SK-N-SH treated with all-trans-retinoic acid at 6 μM for 48 hours (cell line): Measurements from ENCODE around the gene ZNF774.

Experiments used
- ATAC-seq: fragments of 200-7000 bp; cut with Tn5 transposase; 3 replicates; pipeline ENCODE4 v1.9.1; 2020; ENCODE audit warnings: mild to moderate bottlenecking, moderate library complexity
- ARNTL ChIP-seq: fragments of 450-650 bp; formaldehyde crosslinking; IDR thresholded peaks from 2 replicates; pipeline ENCODE4 v1.5.0; 2020; ENCODE audit warnings: low read depth, mild to moderate bottlenecking, moderate library complexity, borderline replicate concordance
- BACH2 ChIP-seq: fragments of 250-450 bp; sonication (Bioruptor Pico); IDR thresholded peaks from 2 replicates; pipeline ENCODE4 v1.9.0; 2021; ENCODE audit warnings: mild to moderate bottlenecking, borderline replicate concordance
- ESRRG ChIP-seq: fragments of 250-450 bp; sonication (Bioruptor Pico); IDR thresholded peaks from 2 replicates; pipeline ENCODE4 v1.6.1; 2021; ENCODE audit warnings: mild to moderate bottlenecking
- GLIS3 ChIP-seq: fragments of 250-450 bp; sonication (Bioruptor Pico); IDR thresholded peaks from 2 replicates; pipeline ENCODE4 v1.5.0; 2020; ENCODE audit warnings: mild to moderate bottlenecking, moderate library complexity
- OSR1 ChIP-seq: fragments of 250-450 bp; sonication (Bioruptor Pico); IDR thresholded peaks from 2 replicates; pipeline ENCODE4 v1.8.0; 2022; ENCODE audit warnings: moderate library complexity, mild to moderate bottlenecking, inconsistent platforms
- PPARA ChIP-seq: fragments of 250-450 bp; sonication (Bioruptor Pico); IDR thresholded peaks from 2 replicates; pipeline ENCODE4 v1.5.0; 2020; ENCODE audit warnings: mild to moderate bottlenecking, borderline replicate concordance
- RARB ChIP-seq: fragments of 250-450 bp; sonication (Bioruptor Pico); IDR thresholded peaks from 2 replicates; pipeline ENCODE4 v1.8.0; 2021; ENCODE audit warnings: mild to moderate bottlenecking, moderate library complexity
- SNAI2 ChIP-seq: fragments of 250-450 bp; sonication (Bioruptor Pico); IDR thresholded peaks from 2 replicates; pipeline ENCODE4 v1.5.0; 2020; ENCODE audit warnings: mild to moderate bottlenecking, moderate library complexity
- TCF4 ChIP-seq: fragments of 250-450 bp; sonication (Bioruptor Pico); IDR thresholded peaks from 2 replicates; pipeline ENCODE4 v1.8.0; 2021; ENCODE audit warnings: mild to moderate bottlenecking, moderate library complexity, borderline replicate concordance
- TOX ChIP-seq: fragments of 250-450 bp; sonication (Bioruptor Pico); IDR thresholded peaks from 2 replicates; pipeline ENCODE4 v1.8.0; 2021; ENCODE audit warnings: mild to moderate bottlenecking, moderate library complexity, borderline replicate concordance
- ZC3H10 ChIP-seq: fragments of 250-450 bp; sonication (Bioruptor Pico); IDR thresholded peaks from 2 replicates; pipeline ENCODE4 v1.5.1; 2021; ENCODE audit warnings: mild to moderate bottlenecking, moderate library complexity
- ZFP3 ChIP-seq: fragments of 250-450 bp; sonication (Bioruptor Pico); IDR thresholded peaks from 2 replicates; pipeline ENCODE4 v1.5.0; 2020; ENCODE audit warnings: mild to moderate bottlenecking, moderate library complexity
- ZFP30 ChIP-seq: fragments of 450-650 bp; formaldehyde crosslinking; IDR thresholded peaks from 2 replicates; pipeline ENCODE4 v1.5.0; 2022; ENCODE audit warnings: mild to moderate bottlenecking, moderate library complexity
- ZNF565 ChIP-seq: fragments of 450-650 bp; formaldehyde crosslinking; conservative IDR thresholded peaks from 2 replicates; pipeline ENCODE4 v1.5.0; 2020; ENCODE audit warnings: low read depth, mild to moderate bottlenecking, moderate library complexity
- ZNF70 ChIP-seq: fragments of 450-650 bp; formaldehyde crosslinking; IDR thresholded peaks from 2 replicates; pipeline ENCODE4 v1.5.0; 2020; ENCODE audit warnings: mild to moderate bottlenecking, moderate library complexity
- ZNF8 ChIP-seq: fragments of 450-650 bp; formaldehyde crosslinking; IDR thresholded peaks from 2 replicates; pipeline ENCODE4 v1.5.0; 2020; ENCODE audit warnings: mild to moderate bottlenecking, moderate library complexity
- TF ChIP-seq, protein P1 (sequence below): fragments of 250-450 bp; sonication (Bioruptor Pico); IDR thresholded peaks from 2 replicates; pipeline ENCODE4 v1.5.1; 2020; ENCODE audit warnings: low read depth, mild to moderate bottlenecking, moderate library complexity
- TF ChIP-seq, protein P2 (sequence below): fragments of 250-450 bp; sonication (Bioruptor Pico); IDR thresholded peaks from 2 replicates; pipeline ENCODE4 v1.8.0; 2020; ENCODE audit warnings: mild to moderate bottlenecking, moderate library complexity, borderline replicate concordance
- TF ChIP-seq, protein P3 (sequence below): fragments of 250-450 bp; sonication (Bioruptor Pico); IDR thresholded peaks from 2 replicates; pipeline ENCODE4 v1.5.1; 2021; ENCODE audit warnings: mild to moderate bottlenecking, moderate library complexity

ZNF774 gene

DNA sequence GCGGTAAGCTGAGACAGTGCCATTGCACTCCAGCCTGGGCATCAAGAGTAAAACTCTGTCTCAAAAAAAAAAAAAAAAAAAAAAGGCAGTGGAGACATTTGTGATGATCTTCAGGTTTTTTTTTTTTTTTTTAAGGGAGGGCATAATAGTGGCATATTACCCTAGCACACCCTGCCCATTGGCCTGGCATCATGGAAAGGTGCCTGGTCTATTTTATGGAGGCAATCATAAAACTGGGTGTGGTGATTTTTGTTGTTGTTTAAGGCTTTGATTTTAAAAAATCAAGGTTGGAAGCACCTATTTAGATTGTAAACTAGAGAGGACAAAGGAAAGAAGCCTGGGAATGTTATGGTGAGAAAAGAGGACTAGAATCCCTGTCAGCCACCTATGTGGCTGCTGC lies 42.0 kb downstream of the ZNF774 start:
- TF ChIP-seq, protein P1, sequence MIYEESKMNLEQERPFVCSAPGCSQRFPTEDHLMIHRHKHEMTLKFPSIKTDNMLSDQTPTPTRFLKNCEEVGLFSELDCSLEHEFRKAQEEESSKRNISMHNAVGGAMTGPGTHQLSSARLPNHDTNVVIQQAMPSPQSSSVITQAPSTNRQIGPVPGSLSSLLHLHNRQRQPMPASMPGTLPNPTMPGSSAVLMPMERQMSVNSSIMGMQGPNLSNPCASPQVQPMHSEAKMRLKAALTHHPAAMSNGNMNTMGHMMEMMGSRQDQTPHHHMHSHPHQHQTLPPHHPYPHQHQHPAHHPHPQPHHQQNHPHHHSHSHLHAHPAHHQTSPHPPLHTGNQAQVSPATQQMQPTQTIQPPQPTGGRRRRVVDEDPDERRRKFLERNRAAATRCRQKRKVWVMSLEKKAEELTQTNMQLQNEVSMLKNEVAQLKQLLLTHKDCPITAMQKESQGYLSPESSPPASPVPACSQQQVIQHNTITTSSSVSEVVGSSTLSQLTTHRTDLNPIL: no peak
- TF ChIP-seq, protein P2, sequence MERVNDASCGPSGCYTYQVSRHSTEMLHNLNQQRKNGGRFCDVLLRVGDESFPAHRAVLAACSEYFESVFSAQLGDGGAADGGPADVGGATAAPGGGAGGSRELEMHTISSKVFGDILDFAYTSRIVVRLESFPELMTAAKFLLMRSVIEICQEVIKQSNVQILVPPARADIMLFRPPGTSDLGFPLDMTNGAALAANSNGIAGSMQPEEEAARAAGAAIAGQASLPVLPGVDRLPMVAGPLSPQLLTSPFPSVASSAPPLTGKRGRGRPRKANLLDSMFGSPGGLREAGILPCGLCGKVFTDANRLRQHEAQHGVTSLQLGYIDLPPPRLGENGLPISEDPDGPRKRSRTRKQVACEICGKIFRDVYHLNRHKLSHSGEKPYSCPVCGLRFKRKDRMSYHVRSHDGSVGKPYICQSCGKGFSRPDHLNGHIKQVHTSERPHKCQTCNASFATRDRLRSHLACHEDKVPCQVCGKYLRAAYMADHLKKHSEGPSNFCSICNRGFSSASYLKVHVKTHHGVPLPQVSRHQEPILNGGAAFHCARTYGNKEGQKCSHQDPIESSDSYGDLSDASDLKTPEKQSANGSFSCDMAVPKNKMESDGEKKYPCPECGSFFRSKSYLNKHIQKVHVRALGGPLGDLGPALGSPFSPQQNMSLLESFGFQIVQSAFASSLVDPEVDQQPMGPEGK: no peak
- TF ChIP-seq, protein P3, sequence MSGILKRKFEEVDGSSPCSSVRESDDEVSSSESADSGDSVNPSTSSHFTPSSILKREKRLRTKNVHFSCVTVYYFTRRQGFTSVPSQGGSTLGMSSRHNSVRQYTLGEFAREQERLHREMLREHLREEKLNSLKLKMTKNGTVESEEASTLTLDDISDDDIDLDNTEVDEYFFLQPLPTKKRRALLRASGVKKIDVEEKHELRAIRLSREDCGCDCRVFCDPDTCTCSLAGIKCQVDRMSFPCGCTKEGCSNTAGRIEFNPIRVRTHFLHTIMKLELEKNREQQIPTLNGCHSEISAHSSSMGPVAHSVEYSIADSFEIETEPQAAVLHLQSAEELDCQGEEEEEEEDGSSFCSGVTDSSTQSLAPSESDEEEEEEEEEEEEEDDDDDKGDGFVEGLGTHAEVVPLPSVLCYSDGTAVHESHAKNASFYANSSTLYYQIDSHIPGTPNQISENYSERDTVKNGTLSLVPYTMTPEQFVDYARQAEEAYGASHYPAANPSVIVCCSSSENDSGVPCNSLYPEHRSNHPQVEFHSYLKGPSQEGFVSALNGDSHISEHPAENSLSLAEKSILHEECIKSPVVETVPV (CRISPR knock-in tag): no peak
- TF ChIP-seq ARNTL: no peak
- no peak for TF ChIP-seq TCF4 (CRISPR knock-in tag)
- no peak for TF ChIP-seq TOX (CRISPR knock-in tag)
- no peak for TF ChIP-seq ZNF70 (CRISPR knock-in tag)
- TF ChIP-seq RARB (CRISPR knock-in tag): no peak
- TF ChIP-seq SNAI2 (CRISPR knock-in tag): no peak
- no peak for TF ChIP-seq ZFP30 (CRISPR knock-in tag)
- no peak for TF ChIP-seq ZNF565 (CRISPR knock-in tag)
- TF ChIP-seq GLIS3: no peak
- TF ChIP-seq BACH2: no peak
- ATAC-seq: no peak

DNA sequence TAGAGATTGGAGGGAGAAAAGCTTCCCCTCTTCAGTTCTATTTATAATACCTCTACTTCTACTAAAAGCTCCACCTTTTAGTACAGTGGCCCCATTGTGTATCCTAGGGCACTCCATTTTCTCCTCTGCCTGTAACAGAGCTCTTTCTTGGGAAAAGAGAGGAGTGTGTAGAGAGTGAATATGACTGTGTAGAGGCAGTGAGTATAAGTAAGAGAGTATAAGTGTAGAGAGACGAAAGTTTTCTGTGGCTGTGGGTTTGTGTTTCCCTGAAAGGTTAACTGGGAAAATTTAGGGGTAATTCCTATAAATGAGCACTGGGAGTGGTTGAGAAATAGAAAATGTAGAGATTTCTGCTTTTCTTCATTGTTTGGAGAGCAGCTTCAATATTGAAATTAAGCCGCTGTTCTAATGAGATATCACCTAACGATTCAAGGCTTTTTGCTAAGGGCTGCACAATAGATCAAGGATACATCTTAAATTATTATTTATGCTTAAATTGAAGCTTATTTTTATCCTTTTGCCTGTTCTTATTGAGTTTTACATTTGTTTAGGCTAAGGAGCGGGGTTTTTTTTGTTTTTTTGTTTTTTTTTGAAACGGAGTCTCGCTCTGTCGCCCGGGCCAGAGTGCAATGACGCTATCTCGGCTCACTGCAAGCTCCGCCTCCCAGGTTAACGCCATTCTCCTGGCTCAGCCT lies 42.8 kb downstream of the ZNF774 start:
- ATAC-seq: peak; percentile 32
- TF ChIP-seq ESRRG (CRISPR knock-in tag): no peak
- TF ChIP-seq PPARA (CRISPR knock-in tag): no peak
- TF ChIP-seq, protein P2: no peak
- TF ChIP-seq ARNTL: no peak
- TF ChIP-seq GLIS3: no peak
- TF ChIP-seq ZFP30 (CRISPR knock-in tag): no peak
- TF ChIP-seq, protein P3 (CRISPR knock-in tag): no peak
- TF ChIP-seq ZNF565 (CRISPR knock-in tag): no peak
- TF ChIP-seq TCF4 (CRISPR knock-in tag): no peak
- no peak for TF ChIP-seq BACH2
- no peak for TF ChIP-seq ZNF8 (CRISPR knock-in tag)
- no peak for TF ChIP-seq ZC3H10
- no peak for TF ChIP-seq ZNF70 (CRISPR knock-in tag)
- TF ChIP-seq, protein P1: no peak

DNA sequence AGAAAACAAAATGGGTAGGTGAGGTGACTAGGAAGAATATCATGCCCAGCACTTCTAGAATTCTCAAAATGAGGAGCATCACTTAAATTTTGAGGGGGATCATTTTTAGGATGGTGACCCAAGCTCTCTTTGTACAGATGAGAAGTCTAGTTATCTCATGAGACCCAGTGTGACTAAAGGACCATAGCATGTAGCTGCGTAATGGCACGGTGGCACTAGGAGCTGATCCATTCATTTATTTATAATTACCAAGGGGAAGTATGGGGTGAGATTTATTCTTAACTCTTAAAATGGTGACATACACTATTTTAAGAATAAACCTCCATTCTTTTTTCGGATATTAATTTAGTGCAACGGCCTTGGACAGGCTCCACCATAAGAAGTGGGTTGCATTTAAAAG lies 44.2 kb downstream of the ZNF774 start:
- no peak for ATAC-seq
- TF ChIP-seq, protein P3 (CRISPR knock-in tag): no peak
- TF ChIP-seq, protein P1: no peak
- TF ChIP-seq ZFP3 (CRISPR knock-in tag) (no peak), OSR1 (CRISPR knock-in tag) (no peak)
